ENCODE measurements around the gene APMAP. TPM values are rescaled to one million over a fixed set of nuclear protein-coding genes. Genes with fewer than 3 reads are reported as not detected.

The APMAP gene
- total RNA-seq, 4 donors from 2014 or later: 85.3 to 337 (median 163) TPM

DNA sequence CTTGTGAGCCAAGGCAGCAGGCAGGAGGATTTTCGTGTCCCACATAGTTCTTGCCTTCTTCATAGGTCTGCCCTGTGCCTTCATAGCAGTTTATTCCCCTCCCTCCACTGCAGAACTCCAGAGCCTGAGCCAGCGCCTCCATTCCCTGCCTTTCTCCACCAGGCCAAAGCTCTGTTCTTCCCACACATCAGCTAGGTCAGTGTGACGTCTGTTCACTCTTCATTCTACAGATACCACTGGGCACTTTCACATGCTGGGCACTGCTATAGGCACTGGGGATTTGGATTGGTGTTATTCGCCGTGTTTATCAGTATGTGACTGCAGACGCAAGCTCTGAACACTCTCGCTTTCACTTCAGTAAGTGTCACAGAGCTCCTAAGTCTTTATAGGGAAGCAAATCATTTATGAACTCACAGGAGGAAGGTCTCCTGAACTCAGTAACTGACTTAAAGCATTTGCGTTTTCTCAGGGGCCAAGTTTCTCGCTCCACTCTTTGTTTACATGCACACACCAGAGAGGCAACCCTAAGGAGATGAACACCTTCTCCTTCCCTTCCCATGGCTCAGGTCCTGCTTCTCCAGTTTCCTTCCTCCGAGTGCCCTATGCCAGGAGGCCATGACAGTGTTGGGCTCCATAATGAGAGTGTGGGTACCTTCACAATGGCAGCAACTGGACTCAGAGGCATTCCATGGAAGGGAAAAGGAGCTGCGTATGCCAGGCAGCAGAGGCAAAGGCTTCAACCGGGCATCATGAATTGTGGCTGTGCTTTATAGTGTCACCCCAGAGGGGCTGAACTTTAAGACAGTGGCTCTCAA, 6.3 kb upstream of the APMAP start:
- DNase-seq (ENCODE audit: low spot score) (no peak), ATAC-seq (ENCODE audit: low FRiP score) (no peak)
- TF ChIP-seq, protein P1, sequence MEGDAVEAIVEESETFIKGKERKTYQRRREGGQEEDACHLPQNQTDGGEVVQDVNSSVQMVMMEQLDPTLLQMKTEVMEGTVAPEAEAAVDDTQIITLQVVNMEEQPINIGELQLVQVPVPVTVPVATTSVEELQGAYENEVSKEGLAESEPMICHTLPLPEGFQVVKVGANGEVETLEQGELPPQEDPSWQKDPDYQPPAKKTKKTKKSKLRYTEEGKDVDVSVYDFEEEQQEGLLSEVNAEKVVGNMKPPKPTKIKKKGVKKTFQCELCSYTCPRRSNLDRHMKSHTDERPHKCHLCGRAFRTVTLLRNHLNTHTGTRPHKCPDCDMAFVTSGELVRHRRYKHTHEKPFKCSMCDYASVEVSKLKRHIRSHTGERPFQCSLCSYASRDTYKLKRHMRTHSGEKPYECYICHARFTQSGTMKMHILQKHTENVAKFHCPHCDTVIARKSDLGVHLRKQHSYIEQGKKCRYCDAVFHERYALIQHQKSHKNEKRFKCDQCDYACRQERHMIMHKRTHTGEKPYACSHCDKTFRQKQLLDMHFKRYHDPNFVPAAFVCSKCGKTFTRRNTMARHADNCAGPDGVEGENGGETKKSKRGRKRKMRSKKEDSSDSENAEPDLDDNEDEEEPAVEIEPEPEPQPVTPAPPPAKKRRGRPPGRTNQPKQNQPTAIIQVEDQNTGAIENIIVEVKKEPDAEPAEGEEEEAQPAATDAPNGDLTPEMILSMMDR (IDR thresholded peaks at IDR 0.05): no peak

DNA sequence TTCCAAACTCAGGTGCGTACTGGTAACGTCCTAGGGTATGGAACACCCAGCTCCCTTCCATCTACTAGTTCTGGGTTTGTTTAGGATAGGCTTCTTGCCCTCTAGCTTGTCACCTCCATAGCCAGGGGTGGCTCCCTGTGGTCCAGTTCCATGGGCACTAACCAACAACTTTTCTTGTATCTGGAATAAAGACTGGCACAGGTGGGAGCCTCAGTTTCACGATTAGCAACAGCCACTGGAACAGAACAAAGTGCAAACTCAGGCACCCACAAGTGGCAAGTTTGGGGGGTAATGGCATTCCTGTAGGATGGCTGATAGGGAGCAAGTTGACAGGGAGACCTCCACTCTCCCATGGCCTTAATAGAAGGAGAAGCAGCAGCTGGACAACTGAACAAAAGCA, 5.6 kb upstream of the APMAP start:
- no peak for DNase-seq (ENCODE audit: low spot score)
- no peak for ATAC-seq (ENCODE audit: low FRiP score)
- TF ChIP-seq, protein P1 (IDR thresholded peaks at IDR 0.05): no peak

DNA sequence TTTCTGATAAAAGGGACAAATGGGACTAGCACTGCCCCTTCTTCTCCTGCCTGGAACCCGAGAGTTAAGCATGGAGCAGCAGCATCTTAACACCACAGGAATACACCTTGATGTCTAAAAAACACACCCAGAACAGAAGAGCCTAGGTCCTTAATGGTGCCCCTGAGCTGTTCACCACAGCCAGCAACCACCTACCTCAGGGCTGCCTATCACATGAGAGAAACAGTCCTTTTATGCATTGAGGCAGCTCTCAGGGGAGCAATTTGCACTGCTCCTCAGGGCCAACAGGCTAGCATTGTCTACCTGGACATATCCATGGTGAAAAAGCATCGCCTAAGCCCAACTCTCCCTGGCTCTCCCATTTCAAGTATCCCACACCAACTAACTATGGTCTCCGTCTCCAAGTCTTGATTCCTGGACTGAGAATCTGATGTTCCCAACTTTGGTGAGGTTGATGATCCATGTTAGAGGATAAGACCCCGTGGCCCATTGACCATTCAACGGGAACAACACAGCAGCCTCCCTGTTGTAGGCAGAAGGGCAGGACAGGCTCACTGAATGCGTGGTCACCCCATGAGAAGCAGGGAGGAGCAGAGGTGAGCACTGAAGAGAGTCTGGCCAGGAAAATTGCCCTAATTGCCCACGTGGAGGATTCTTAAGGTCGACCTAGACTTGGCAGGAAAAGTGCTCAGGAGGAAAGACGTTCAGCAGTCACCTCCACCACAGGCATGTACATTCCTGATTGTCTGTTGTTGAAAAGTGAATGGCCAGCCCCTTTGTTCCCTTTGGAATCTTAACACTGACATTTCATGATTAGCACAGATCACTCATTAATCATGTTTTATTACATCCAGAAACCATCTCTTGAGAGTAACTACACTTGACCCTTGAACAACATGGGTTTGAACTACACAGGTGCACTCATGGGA, 4.2 kb upstream of the APMAP start:
- DNase-seq (ENCODE audit: low spot score): no peak
- TF ChIP-seq, protein P1 (IDR thresholded peaks at IDR 0.05): no peak
- no peak for ATAC-seq (ENCODE audit: low FRiP score)

DNA sequence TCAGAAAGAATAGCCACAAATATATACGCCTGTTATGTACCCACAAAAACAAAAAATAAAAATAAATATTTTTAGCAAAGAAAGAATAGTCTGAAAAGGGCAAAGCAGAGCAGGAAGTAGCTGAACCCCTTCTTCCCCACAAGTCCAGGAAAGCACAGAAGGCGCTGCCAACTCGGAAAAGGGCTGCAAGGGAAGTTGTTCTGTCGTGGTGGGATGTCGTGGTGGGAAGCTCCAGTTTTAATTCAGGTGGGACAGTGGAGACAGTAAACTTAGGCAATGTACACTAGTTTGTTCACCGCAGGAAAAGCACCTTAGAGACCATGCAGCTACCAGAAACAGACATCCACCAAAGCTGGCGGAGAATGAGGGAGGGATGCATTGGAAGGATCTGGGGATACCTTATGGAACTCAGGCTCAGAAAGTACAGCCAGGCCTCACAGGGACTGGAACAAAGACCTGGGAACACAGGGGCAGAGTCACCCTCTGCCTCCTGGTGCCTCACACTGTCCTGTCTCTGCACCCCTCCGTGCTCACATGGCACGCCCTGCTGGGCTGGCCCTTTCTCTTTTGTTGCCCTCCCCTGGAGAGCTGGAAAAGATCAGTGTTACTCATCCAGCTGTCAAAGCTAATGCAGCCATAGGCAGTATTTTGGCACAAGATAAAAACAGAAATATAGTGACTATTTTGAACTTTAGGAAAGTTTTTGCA, 3.3 kb upstream of the APMAP start:
- TF ChIP-seq, protein P1 (IDR thresholded peaks at IDR 0.05): no peak
- no peak for ATAC-seq (ENCODE audit: low FRiP score)
- DNase-seq (ENCODE audit: low spot score): no peak

DNA sequence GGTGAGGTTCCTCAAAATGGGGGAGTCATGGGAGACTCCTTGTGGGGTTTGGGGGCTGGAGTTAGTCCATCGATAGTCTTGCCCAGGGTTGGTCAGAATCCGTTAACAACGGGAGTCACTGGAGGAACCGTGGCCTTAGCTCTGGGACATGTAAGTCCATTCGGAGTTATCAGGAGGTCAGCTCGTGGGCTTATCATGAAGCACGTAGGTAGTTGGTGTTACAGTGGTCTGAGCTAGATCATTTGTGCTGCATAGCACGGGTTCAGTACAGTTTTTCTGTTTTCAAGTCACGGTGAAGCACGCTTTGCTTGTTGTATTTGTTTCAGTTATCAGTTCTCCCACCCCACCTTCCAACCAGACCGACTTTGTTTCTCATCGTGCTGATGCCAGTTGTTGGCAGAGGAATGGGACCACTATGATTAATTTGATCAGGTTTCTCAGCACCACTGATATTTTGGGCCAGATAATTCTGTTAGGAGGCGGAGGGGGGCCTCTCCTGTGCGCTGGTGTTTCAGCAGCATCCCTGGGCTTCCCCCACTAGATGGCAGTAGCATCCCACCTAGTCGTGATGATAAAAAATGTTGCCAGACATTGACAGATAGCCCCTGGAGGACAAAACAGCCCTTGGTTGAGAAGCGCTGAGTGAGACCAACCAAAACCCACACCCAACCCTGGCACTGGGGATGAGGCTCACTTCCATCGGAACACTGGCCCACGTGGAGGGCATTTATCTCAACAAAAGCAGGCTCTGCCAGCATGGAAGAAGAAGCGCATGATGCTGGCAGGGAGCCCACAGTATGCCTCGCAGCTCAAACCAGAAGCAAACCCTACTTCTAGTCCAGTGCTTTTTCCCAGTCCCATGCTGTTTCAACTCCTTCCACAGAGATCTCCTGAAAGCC, 2.2 kb upstream of the APMAP start:
- ATAC-seq (ENCODE audit: low FRiP score) (peak; percentile 54), DNase-seq (ENCODE audit: low spot score) (peak; percentile 87)
- TF ChIP-seq, protein P1 (IDR thresholded peaks at IDR 0.05): peak in 2 of 3 donors; percentile 74 to 75

DNA sequence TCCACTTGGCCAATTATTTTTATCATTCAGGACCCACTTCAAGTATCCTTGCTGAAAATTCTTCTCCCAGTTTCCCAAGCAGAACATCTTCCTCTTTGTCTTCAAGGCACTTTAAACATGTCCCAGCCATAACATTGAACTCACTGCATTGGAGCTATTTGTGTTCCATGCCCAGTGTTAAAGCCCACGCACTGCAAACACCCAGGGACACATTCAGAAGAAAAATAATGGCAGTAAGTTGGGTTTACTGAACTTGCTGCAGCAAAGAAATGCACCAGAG, 1.6 kb upstream of the APMAP start:
- TF ChIP-seq, protein P1 (IDR thresholded peaks at IDR 0.05): no peak
- ATAC-seq (ENCODE audit: low FRiP score): no peak
- DNase-seq (ENCODE audit: low spot score): no peak
